HG03039 (cell line): ENCODE measurements around the gene SPG11.
"Not testable (repeated sequence)": the region's sequence is repeated elsewhere in the genome, so short reads cannot be mapped to it uniquely, and the experiment has no call there.

Source experiments
- ATAC-seq: cut with Tn5 transposase; IDR thresholded peaks from one replicate; pipeline ENCODE4 v1.9.1; 2021; ENCODE audit warnings: mild to moderate bottlenecking, moderate library complexity; ENCODE audit not compliant: unreplicated experiment

The SPG11 gene

DNA sequence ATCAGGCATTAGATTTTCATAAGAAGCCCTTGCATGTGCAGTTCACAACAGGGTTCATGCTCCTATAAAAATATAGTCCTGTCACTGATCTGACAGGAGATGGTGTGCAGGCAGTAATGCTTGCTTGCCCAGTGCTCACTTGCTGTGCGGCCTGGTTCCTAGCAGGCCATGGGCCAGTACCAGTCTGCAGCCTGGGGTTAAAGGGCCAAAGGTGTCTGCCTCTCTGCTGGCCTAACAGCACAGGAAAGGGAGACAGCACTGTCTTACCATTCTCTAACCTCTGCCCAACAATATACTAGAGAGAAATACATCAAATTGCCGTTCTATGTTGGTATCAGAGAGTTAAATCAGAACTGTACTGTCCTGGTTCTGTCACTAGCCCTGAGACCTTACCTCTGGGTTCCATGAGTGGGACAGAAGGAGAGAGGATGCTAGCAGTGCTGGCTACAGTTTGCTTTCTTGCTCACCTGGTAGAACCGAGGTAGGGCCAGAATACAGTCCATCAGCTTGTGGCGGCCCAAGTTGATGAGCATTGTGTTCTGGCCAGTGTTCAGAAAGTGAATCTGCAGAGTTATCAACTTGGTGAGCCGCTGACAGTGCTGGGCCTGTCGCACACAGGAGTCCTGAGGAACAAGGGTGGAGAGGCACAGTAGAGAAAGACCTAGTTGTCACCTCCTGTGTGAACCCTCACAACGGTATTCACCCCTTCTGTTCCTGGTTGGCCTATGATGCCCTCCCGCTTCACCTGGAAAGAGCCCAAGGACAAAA is 97.9 kb downstream of the SPG11 start:
- no peak for ATAC-seq

DNA sequence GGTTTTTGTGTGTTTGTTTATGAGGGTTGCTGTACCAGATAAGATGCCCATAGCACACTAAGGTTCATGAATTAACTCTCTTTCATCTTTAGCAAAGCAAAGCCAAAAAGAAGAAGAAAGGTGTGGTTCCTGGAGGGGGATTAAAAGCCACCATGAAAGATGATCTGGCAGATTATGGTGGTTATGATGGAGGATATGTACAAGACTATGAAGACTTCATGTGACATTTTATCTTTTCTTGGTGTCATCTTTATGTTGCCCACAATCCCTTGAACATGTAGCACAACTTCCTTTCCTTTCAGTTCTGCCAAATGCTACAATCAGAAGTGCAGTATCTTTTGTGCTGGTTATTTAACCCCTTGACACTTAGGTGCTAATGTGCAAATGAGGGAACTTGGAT is 102.5 kb downstream of the SPG11 start:
- not testable (repeated sequence) for ATAC-seq

DNA sequence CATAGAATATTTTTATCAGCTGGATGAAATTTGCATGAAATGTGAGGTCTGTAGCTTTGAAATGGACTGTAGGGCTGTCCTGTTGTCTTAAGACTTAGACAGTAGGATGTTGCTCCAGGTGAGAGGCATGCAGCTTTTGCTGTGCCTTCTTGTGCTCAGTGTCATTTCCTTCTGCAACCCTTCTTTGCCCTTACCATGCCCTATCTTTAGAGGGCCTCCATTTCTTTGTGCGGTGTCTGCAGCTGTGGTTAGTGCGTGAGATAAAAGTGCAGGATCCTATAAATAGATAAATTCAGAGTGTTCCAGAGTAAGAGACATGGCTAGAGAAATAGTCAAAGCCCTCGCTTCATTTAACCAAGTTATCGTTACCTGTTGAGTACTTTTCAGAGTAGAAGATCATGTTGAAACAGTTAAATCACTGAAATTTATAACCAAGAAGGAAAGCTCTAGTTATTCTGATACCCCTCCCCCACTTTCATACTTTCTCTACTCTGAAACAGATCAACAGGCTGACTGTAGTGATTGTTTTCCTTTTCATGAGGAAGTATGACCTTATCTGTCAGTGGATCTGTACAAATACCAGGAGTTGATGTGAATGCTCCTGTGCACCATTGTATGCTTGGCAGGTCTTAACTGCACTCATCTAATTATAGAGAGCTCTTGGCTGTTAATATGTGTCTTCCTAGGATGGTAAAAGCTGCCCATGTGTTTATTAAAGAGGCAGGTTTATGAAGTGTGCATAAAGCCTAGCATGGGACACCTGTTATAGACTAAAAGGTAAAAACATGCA is 108.3 kb downstream of the SPG11 start:
- no peak for ATAC-seq

DNA sequence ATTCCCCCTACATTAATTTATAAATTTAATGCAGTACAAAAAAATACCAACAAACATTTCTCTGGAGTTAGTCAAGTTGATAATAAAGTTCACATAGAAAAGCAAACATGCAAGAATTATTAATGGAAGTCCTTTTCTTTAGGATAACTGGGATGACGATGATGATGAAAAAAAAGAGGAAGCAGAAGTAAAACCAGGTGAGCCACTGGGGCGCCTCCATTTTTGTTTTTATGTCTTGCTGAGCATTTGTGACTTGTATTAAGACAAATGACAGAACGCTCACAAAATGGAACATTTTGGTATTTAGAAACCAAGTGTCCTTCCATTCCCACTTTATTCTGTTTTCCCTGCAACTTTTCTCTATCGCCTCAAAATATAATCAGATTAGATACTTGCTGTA is 112.7 kb downstream of the SPG11 start:
- no peak for ATAC-seq

DNA sequence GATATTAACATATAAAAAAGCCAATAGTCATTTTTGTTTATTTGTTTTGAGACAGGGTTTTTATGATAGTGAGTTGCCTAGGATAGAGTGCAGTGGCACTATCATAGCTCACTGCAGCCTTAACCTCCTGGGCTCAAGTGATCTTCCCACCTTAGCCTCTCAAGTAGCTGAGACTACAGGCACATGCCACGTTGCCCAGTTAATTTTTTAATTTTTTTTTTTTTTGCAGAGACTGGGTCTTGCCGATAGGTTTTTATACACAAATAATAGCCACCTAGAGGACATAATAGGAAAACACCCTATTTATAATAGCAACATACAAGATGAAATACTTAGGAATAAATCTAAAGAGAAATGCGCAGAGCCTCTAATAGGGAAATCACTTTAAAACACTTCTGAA is 113.2 kb downstream of the SPG11 start:
- ATAC-seq, result no peak

DNA sequence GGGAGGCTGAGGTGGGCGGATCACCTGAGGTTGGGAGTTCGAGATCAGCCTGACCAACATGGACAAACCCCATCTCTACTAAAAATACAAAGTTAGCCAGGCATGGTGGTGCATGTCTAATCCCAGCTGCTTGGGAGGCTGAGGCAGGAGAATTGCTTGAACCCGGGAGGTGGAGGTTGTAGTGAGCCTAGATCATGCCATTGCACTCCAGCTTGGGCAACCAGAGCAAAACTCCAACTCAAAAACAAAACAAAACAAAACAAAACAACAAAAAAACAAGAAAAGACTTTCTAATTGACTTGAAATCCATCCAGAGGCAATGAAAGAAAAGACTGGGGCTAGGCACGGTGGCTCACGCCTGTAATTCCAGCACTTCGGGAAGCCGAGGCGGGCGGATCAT is 114.3 kb downstream of the SPG11 start:
- ATAC-seq, result not testable (repeated sequence)

DNA sequence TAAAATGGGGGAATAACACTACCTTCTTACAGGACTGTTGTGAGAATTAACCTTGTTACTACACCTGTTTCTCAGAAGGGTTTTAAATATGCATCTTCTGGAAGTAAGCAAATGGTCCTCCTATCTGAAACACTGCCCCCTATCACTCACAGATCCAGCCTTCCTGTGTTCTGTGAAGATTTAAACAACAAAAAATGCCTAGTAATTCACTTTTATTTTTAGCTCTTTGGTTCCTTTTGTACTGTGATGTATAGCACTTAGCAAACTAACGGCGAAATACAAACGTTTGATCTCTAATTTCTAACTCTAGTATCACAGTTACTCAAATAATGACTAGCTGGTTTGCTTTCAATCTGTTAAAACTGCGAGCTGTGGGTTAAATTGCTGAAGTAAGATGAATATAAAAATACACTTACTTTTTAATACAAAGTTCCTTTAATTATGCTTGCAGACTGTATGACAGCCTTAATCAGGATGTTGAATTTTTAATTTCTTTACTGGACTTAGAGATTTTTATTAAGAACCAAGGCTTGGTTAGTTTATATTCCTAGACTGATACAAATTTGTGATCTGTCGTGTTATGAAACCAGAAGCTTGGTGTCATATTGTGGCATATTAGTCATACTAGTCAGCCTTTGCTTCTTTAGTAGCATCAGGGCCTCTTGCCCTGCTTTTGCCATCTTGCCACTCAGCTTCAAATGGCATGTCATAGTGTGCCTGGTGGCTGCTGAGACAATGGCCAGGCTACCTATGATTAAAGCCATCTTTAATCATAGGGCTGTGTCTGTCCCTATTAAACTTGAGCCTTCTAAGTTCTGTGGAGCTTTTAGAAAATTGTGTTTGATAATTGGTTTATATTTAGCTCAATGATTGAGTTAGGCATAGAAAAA is 117.3 kb downstream of the SPG11 start:
- ATAC-seq, result no peak

DNA sequence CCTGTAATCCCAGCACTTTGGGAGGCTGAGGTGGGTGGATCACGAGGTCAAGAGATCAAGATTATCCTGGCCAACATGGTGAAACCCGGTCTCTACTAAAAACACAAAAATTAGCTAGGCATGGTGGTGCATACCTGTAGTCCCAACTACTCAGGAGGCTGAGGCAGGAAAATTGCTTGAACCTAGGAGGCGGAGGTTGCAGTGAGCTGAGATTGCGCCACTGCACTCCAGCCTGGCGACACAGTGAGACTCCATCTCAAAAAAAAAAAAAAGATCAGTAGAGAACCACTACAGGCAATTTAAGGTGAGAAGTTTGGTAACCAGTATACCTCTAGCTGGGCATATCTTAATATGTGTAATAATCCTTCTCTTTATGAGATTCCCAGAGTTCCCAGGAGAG is 118.7 kb downstream of the SPG11 start:
- ATAC-seq, result not testable (repeated sequence)

DNA sequence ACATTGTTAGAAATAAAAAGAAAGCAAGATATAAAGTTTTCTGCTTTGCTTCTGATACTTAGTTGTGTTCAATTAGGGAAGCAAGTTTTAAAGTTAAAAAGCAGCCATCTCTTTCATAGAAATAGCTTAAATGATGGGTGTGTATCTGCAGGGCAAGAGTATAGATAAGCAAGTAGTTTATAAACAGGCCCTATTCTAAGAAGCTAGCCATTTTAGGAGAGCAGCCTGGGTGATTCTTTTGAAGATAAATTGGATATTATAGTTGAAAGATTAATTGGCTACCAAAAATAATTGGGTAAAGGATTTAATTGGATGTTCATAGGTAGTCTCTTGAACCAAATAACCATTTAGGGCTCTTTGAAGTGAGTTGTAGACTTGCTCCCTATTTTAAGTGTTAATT is 120.9 kb downstream of the SPG11 start:
- no peak for ATAC-seq

DNA sequence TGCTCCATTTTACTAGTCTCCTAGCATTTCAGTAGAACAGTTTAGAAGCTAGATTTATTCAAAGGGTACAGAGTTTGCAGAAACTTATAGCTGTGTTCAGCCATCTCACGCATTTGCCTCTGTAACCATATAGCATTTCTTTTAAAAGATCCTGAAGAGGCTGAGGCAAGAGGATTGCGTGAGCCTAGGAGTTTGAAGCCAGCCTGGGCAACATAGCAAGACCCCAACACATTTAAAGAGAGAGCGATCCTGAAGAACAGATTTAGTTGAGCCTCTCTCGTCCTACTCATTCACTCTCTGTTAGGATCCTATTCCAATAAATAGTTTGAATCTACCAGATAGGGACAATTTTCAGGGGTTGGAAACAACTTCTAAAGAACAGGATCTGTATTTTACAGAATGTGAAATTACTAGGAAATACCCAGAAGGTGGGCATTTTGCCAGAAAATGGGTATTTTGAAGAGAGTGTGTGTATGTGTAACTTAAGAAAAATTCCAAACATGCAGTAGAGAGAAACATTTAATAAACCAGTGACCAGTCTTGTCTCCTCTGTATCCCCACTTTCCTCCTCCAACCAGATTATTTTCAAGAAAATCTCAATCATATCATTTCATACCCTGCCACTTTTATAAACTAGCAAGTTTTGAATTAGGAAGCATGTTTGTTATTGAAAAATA is 122.0 kb downstream of the SPG11 start:
- ATAC-seq, result no peak

DNA sequence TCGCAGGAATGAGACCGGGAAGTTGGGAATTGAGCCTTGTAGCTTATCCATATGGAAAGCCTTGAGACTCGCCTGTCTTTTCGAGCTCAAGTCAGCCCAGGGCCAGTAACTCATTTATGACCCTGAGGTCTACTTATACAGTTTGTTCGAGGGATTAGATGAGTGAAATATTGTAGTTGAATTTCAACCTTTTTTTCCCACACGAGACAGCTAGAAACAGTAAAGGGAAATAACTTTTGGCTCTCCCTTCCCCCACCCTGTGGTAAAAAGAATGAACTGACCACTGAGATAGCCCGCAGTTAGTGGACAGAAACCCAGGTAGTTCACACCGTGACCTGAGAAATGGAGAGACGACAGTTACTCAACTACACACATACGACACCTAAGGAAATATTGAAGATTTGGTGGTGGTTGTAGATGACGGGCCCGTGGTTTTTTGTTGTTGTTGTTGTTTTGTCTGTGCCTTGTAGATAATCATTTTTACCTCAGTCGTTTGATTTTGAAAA is 125.7 kb downstream of the SPG11 start:
- ATAC-seq, result no peak

DNA sequence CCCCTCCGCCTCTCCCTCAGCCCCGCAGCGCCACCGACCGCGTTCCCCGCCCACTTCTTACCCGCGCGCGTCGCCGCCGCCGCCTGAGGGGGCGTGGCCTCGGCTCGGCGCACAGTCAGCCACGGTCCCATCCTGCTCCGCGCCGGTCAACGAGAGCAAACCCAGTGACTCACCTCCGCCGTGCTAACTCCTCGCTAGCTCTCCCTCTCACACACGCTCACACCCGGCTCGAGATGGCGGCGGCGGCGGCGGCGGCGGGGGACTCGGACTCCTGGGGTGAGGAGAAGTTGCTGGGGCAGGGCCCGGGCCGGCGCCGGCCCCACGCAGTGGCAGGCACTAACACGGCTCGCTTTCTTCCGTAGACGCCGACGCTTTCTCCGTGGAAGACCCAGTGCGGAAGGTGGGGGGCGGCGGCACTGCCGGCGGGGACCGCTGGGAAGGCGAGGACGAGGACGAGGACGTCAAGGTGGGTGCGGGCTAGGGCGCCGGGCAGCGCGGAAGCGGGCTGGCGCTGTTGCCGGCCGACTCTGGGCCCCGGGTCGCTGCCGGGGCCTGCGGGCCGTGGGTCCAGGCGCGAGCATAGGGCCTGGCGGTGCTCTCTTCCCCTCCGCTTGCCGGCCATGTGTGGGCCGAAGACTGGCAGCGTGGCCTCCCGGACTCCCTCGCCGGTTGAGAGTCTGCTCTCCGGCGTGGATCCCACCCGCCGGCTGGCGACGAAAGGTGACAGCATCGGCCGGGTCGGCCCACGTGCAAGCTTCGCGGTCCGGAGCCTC is 126.3 kb downstream of the SPG11 start, which contains the start of gene EIF3J:
Gene EIF3J, plus strand, starts transcription at position 186 of the 773 bp plus-strand sequence. Its CDS starts 48 bp downstream, at position 234.
- ATAC-seq, result peak; percentile 84

DNA sequence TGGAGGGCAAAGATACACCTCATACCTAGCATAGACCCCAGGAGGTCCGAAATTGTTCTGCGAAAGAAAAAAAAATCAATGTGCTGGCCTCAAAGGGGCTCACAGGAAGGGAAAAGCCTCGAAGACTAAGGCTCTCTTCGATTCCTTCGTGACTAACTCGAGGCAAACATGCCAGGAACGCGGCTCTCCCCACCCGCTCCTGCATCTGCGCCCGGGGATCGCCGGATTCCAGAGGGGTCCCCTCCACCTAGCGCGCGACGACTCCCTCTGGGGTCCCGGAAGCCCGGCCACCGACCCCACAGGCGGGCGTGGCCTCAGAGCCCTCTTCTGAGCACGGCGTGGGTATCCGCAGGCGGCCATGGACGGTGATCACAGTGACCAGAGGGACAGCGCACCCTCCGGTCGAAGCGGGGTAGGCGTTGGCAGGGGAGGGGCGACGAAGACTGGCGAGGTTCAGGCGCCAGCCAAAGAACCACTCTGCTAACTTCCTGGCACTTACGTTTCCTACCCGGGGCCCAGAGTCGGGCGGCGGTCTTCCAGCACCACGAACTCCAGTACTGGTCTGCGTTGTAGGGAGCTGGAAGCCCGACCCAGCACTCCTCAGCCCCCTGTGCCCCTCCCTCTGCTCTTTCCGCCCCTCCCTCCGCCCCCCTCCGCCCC is 127.0 kb downstream of the SPG11 start:
- ATAC-seq, result peak; percentile 51

DNA sequence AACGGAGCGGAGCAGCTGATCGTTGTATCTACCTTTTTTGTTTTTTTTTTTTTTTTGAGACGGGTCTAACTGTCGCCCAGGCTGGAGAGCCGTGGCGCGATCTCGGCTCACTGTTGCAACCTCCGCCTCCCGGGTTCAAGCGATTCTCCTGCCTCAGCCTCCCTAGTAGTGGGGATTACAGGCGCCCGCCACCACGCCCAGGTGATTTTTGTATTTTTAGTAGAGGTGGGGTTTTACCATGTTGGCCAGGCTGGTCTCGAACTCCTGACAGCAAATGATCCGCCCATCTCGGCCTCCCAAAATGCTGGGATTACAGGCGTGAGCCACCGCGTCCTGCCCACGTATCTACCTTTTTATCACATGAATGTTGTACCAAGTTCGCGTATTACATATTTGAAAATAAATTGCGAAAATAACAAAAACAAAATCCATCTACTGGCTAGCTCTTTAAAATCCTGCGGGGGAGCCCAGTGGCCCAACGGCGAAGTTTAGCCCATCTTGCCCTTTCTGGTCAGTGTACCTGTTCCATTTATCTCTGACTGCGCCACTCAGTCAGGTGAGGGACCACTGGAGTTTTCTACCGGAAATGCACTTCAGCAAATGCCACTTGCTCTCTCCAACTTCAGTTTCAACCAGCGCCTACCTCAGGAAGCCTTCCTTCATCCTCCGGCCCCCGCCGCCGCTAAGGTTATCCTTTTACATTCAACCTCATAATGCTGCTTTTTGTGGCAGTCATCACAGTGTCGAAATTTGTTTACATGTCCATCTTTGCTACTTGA is 127.8 kb downstream of the SPG11 start:
- no peak for ATAC-seq

DNA sequence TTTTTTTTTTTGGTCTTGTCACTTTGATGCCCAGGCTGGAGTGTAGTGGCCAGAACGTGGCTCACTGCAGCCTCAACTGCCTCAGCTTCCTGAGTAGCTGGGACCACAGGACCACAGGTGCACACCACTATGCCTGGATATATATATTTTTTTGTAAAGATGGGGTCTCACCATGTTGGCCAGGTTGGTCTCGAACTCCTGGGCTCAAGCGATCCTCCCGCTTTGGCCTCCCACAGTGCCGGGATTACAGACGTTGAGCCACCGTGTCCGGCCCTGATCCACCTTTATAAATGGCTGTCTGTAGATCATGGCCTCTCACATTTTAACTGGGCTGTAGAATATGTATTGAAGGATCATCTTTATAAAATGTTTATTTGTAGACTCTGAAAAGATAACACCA is 128.4 kb downstream of the SPG11 start:
- ATAC-seq, result no peak

DNA sequence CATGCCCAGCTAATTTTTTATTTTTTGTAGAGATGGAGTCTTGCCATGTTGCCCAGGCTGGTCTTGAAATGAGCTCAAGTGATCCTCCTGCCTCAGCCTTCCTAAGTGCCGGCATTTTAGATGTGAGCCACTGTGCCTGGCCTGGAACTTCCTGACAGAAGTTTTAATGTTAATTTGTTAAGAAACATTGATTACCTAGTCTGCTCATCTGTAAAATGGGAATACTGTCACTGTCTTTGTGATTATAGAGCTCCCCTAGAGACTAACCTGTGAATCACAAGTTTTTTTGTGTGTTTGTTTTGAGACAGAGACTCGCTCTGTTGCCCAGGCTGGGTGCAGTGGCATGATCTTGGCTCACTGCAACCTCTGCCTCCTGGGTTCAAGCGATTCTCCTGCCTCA is 130.8 kb downstream of the SPG11 start:
- ATAC-seq, result no peak

DNA sequence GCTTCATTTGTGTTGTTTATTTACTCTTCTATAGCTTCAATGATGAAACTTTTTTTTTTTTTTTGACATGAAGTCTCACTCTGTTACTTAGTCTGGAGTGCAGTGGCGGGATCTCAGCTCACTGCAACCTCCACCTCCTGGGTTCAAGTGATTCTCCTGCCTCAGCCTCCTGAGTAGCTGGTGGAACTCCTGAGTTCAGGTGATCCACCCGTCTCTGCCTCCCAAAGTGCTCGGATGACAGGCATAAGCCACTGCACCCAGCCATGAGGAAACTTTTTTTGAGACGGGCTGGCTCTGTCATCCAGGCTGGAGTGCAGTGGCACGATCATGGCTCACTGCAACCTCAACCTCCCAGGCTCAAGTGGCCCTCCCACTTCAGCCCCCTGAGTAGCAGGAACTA is 131.2 kb downstream of the SPG11 start:
- not testable (repeated sequence) for ATAC-seq

DNA sequence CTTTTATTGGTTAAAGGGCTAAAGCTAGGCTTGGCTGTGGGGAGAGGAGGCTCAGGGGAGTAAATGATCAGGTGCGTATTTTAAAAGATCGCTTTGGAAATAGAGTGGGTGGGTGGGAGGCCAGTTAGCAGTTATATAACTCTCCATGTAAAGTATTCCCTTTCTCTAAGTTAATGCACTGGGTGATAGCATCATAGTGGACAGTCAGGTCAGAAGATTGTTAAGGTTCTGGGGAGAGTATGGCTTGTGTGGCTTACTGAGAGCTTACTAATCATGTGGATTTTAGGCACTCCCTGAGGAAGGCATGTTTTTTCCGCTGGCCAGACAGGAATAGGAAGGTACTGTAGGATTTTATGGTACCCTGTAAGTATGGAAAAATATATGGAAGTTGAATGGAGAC is 132.8 kb downstream of the SPG11 start:
- no peak for ATAC-seq
